ENCODE measurements around the gene SBNO2.

DNA sequence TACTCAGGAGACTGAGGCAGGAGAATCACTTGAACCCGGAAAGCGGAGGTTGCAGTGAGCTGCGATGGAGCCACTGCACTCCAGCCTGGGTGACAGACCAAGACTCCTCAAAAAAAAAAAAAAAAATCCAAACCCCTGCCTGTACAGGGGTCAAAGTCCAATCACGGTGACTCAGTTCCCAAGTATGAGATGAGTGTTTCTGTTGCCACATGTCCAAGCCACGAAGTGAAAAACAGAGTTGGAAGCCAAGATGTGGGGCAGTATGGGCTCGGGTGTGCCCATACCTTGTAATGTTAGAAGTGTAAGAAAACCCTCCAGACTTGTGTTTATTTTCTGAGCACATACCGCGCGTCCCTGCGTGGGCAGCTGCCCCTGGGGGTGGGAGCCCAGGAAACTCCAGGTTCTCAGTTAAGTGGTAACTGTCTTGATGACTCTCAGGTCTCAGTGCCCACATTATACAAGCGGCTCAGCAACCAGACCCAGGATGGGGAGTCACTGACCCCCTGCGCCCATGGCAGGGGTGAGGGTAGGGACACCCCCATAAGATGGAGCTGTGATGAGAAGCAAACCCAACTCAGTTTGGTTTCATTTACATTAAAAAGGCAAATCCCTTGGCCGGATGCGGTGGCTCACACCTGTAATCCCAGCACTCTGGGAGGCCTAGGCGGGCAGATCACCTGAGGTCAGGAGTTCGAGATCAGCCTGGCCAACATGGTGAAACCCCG is 71.5 kb downstream of the SBNO2 start:
- TF ChIP-seq, protein P1, sequence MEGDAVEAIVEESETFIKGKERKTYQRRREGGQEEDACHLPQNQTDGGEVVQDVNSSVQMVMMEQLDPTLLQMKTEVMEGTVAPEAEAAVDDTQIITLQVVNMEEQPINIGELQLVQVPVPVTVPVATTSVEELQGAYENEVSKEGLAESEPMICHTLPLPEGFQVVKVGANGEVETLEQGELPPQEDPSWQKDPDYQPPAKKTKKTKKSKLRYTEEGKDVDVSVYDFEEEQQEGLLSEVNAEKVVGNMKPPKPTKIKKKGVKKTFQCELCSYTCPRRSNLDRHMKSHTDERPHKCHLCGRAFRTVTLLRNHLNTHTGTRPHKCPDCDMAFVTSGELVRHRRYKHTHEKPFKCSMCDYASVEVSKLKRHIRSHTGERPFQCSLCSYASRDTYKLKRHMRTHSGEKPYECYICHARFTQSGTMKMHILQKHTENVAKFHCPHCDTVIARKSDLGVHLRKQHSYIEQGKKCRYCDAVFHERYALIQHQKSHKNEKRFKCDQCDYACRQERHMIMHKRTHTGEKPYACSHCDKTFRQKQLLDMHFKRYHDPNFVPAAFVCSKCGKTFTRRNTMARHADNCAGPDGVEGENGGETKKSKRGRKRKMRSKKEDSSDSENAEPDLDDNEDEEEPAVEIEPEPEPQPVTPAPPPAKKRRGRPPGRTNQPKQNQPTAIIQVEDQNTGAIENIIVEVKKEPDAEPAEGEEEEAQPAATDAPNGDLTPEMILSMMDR (IDR thresholded peaks at IDR 0.05; ENCODE audit: borderline replicate concordance, extremely low read depth, low read length, poor library complexity, severe bottlenecking): no peak
- no peak for TF ChIP-seq EZH2 (IDR thresholded peaks at IDR 0.05; ENCODE audit: borderline replicate concordance, low read depth, low read length, severe bottlenecking)
